HepG2 (cell line): ENCODE results near the gene LDB2. TPM values are rescaled to one million over a fixed set of nuclear protein-coding genes. Genes with fewer than 3 reads are reported as not detected.

Experiments
- ATAC-seq: fragments of 200-7000 bp; cut with Tn5 transposase; 3 replicates; pipeline ENCODE4 v1.9.1; 2020; ENCODE audit warnings: mild to moderate bottlenecking, moderate library complexity
- BruUV-seq: library from RNA; stranded (reverse); fragments of 400-500 nt; replicated peaks from 2 replicates; lab custom pipeline; 2021; lab: Mats Ljungman, UMichigan
- CTCF ChIA-PET: fragments of 300-600 bp; formaldehyde crosslinking; extraction: SDS; loops from one replicate; lab custom pipeline; 2021; ENCODE audit warnings: low total read pairs, inconsistent platforms, low intra/inter-chr PET ratio; lab: Yijun Ruan, JAX
- POLR2A ChIA-PET: fragments of 350-600 bp; sonication (Branson Sonifier 250); formaldehyde crosslinking; loops from one replicate; lab custom pipeline; 2020; ENCODE audit warnings: antibody characterized with exemption, inconsistent platforms; lab: Yijun Ruan, JAX
- DNase-seq: peaks from one replicate; pipeline ENCODE4 v3.0.0-alpha.2; 2015; ENCODE audit warnings: low spot score
- FAIRE-seq: peaks from 3 replicates; lab custom pipeline; 2011; peaks lifted over from hg19 to GRCh38; lab: Jason Lieb, UNC
- H2AFZ ChIP-seq: one replicate; pipeline ENCODE4 v1.6.1; 2011; ENCODE audit warnings: low read length, inconsistent platforms
- H3K27ac ChIP-seq: fragments of 300-600 bp; 3 replicates; pipeline ENCODE4 v1.8.0; 2011; ENCODE audit warnings: mixed run types, mild to moderate bottlenecking, mixed read lengths, low read length, inconsistent platforms; ENCODE audit not compliant: insufficient read depth; ENCODE audit errors: extremely low read length
- H3K27me3 ChIP-seq, 2 experiments: fragments of 200-600 bp in 1 of 2; 2 replicates in 1 of 2; 3 replicates in 1 of 2; pipeline versions ENCODE4 v1.6.0 to v1.8.0; 2011; ENCODE audit warnings: low read length in 2 of 2, mild to moderate bottlenecking in 2 of 2, moderate library complexity in 2 of 2, inconsistent platforms in 1 of 2; ENCODE audit not compliant: insufficient read depth in 2 of 2, control insufficient read depth in 1 of 2
- H3K36me3 ChIP-seq, 2 experiments: fragments of 200-600 bp in 1 of 2; replicated peaks in 1 of 2; 2 replicates in 1 of 2; 3 replicates in 1 of 2; pipeline versions ENCODE4 v1.5.1 to v1.8.0; 2011; ENCODE audit warnings: low read length in 2 of 2, inconsistent platforms in 1 of 2; ENCODE audit not compliant: insufficient read depth in 2 of 2, control insufficient read depth in 1 of 2
- H3K4me1 ChIP-seq: 2 replicates; pipeline ENCODE4 v1.5.1; 2012; ENCODE audit warnings: low read length, inconsistent platforms; ENCODE audit not compliant: insufficient read depth
- H3K4me2 ChIP-seq: 2 replicates; pipeline ENCODE4 v1.6.0; 2011; ENCODE audit warnings: low read depth, low read length, inconsistent platforms
- H3K4me3 ChIP-seq, 3 experiments: fragments of 200-600 bp in 1 of 3; sonication (generic), shearing (Covaris generic) in 1 of 3; replicated peaks in 1 of 3; 2 replicates each; pipeline ENCODE4 v1.5.1; 2011 to 2016; ENCODE audit warnings: low read length in 3 of 3, inconsistent platforms in 2 of 3, low read depth in 2 of 3, mild to moderate bottlenecking in 2 of 3, control low read depth in 1 of 3, mixed read lengths in 1 of 3; ENCODE audit not compliant: insufficient read depth in 1 of 3
- H3K79me2 ChIP-seq: one replicate; pipeline ENCODE4 v1.6.1; 2011; ENCODE audit warnings: low read length, inconsistent platforms; ENCODE audit not compliant: insufficient read depth
- H3K9ac ChIP-seq: 2 replicates; pipeline ENCODE4 v1.6.0; 2011; ENCODE audit warnings: mild to moderate bottlenecking, low read depth, low read length, inconsistent platforms; ENCODE audit not compliant: insufficient read depth
- H3K9me3 ChIP-seq: 2 replicates; pipeline ENCODE4 v1.5.1; 2012; ENCODE audit warnings: mild to moderate bottlenecking, low read length
- H4K20me1 ChIP-seq: 2 replicates; pipeline ENCODE4 v1.6.0; 2011; ENCODE audit warnings: inconsistent platforms, mild to moderate bottlenecking, low read length, moderate library complexity; ENCODE audit not compliant: insufficient read depth
- BRD4 ChIP-seq: sonication (generic); formaldehyde crosslinking; IDR thresholded peaks from 2 replicates; pipeline ENCODE4 v1.4.0; 2020; ENCODE audit warnings: missing genetic modification reagents
- FOXO4 ChIP-seq: sonication (generic); formaldehyde crosslinking; conservative IDR thresholded peaks from 2 replicates; pipeline ENCODE4 v1.8.1; 2023; ENCODE audit warnings: missing genetic modification reagents
- GLMP ChIP-seq: sonication (generic); formaldehyde crosslinking; IDR thresholded peaks from 2 replicates; pipeline ENCODE4 v1.9.0; 2021; ENCODE audit warnings: missing genetic modification reagents, mild to moderate bottlenecking, borderline replicate concordance
- MIER3 ChIP-seq: IDR thresholded peaks from 2 replicates; pipeline ENCODE4 v1.6.1; 2016; ENCODE audit warnings: missing compliant biosample characterization, borderline replicate concordance
- PCBP2 ChIP-seq: fragments of 200-400 bp; formaldehyde crosslinking; optimal IDR thresholded peaks from 2 replicates; pipeline ENCODE3; 2018; ENCODE audit warnings: low read length, low read depth; ENCODE audit not compliant: poor library complexity, severe bottlenecking
- RAD21 ChIP-seq: fragments of 450-650 bp; formaldehyde crosslinking; IDR thresholded peaks from 2 replicates; pipeline ENCODE4 v1.5.0; 2020; ENCODE audit warnings: mild to moderate bottlenecking
- RBAK ChIP-seq: sonication (generic); formaldehyde crosslinking; IDR thresholded peaks from 2 replicates; pipeline ENCODE4 v1.5.1; 2020; ENCODE audit warnings: mild to moderate bottlenecking, missing genetic modification reagents
- RBM22 ChIP-seq: fragments of 200-400 bp; formaldehyde crosslinking; optimal IDR thresholded peaks from 2 replicates; pipeline ENCODE3; 2017; ENCODE audit warnings: mild to moderate bottlenecking, low read length, moderate library complexity
- REXO4 ChIP-seq: sonication (generic); formaldehyde crosslinking; IDR thresholded peaks from 2 replicates; pipeline ENCODE4 v1.8.0; 2022; ENCODE audit warnings: missing genetic modification reagents, mild to moderate bottlenecking, borderline replicate concordance
- U2AF1 ChIP-seq: fragments of 200-400 bp; formaldehyde crosslinking; optimal IDR thresholded peaks from 2 replicates; pipeline ENCODE3; 2017; ENCODE audit warnings: mild to moderate bottlenecking, low read depth, low read length
- ZBTB2 ChIP-seq: sonication (generic); formaldehyde crosslinking; IDR thresholded peaks from 2 replicates; pipeline ENCODE4 v1.8.0; 2022; ENCODE audit warnings: low read depth, missing genetic modification reagents
- ZEB1 ChIP-seq: IDR thresholded peaks from 2 replicates; pipeline ENCODE4 v1.6.1; 2012; ENCODE audit warnings: mild to moderate bottlenecking, low read depth, inconsistent platforms; ENCODE audit not compliant: insufficient replicate concordance
- ZNF205 ChIP-seq: IDR thresholded peaks from 2 replicates; pipeline ENCODE4 v1.6.1; 2018; ENCODE audit warnings: missing biosample characterization, missing genetic modification reagents
- ZNF703 ChIP-seq: sonication (generic); formaldehyde crosslinking; IDR thresholded peaks from 2 replicates; pipeline ENCODE4 v1.5.1; 2020; ENCODE audit warnings: missing genetic modification reagents, mild to moderate bottlenecking, moderate library complexity, borderline replicate concordance
- ZNF709 ChIP-seq: sonication (generic); formaldehyde crosslinking; IDR thresholded peaks from 2 replicates; pipeline ENCODE4 v1.5.0; 2020; ENCODE audit warnings: mild to moderate bottlenecking, missing genetic modification reagents
- ZNF775 ChIP-seq: sonication (generic); formaldehyde crosslinking; IDR thresholded peaks from 2 replicates; pipeline ENCODE4 v1.4.0; 2020; ENCODE audit warnings: missing genetic modification reagents, mild to moderate bottlenecking, moderate library complexity, borderline replicate concordance
- WGBS: methylation state at CpG from one replicate; pipeline ENCODE4 v1.1.6; 2017; ENCODE audit warnings: low lambda C conversion rate; 5-methylcytosine and 5-hydroxymethylcytosine counted together
- in situ Hi-C: cut with HindIII; loops from 2 replicates; pipeline ENCODE4 v1.10.0; 2017; ENCODE audit warnings: low pct_unique_long_range_greater_than_20kb; ENCODE audit not compliant: extremely low pct_ligation_motif_present
- intact Hi-C: fragments of 100-400 bp; cut with micrococcal nuclease; formaldehyde crosslinking; loops from one replicate; pipeline ENCODE4 v1.10.0; 2022; ENCODE audit not compliant: unreplicated experiment
- polyA plus RNA-seq, 8 experiments: library from polyadenylated mRNA; depleted of rRNA in 3 of 8; stranded (reverse) in 7 of 8; unstranded in 1 of 8; fragments of >200 nt; fragmentation: Illumina TruSeq in 4 of 8; extraction: Trizol in 4 of 8; gene quantifications; 2 replicates each; pipeline versions ENCODE4 v1.2.1 to v1.2.3, GENCODE V29; 2011 to 2016; ENCODE audit warnings: low read depth in 4 of 8, missing spikeins in 1 of 8, mixed read lengths in 1 of 8; ENCODE audit not compliant: insufficient read depth in 1 of 8
- total RNA-seq, 5 experiments: library from RNA; depleted of rRNA; stranded (reverse); fragments of >200 nt; fragmentation: Illumina TruSeq; extraction: Trizol; gene quantifications; 2 replicates each; pipeline ENCODE4 v1.2.3, GENCODE V29; 2016; ENCODE audit warnings: low read depth in 1 of 5

The LDB2 gene
- total and polyA plus RNA-seq, 2 of the 13 experiments (the other 11 are each of a cell fraction or from before 2014, with no cell fraction given), result not detected

- no peak overlapping the region for H3K4me2 ChIP-seq
- H3K9me3 ChIP-seq, result no peaks in the 10 kb centered on the region
- TF ChIP-seq FOXO4 (CRISPR knock-in tag), result no peak
- TF ChIP-seq ZNF709 (CRISPR knock-in tag), result no peak
- no peak for TF ChIP-seq ZNF775 (CRISPR knock-in tag)
- TF ChIP-seq ZNF205 (CRISPR knock-in tag), result no peak
- no peak for TF ChIP-seq GLMP
- no peak for TF ChIP-seq RBAK
- in situ Hi-C loops (loop anchor here (25.0 kb wide), 1 partner anchor 391 kb away; no protein-coding TSS in a partner anchor), intact Hi-C loops (no loop called here)
- BruUV-seq, result no TSS peak
- DNase-seq, result no peak
- no peak overlapping the region for H3K9ac ChIP-seq
- no peak for ATAC-seq
- no peak for FAIRE-seq
- no peak overlapping the region for H2AFZ ChIP-seq
- ChIA-PET POLR2A (no interaction called here), CTCF (no interaction called here)
- no peaks in the 10 kb centered on the region for H3K79me2 ChIP-seq
- H3K27ac ChIP-seq, result no peak overlapping the region
- no peaks in the 10 kb centered on the region for H3K4me1 ChIP-seq
- no peak overlapping the region for H3K4me3 ChIP-seq
- peaks cover 0 to 16% of the 10 kb centered on the region in 2 experiments; a peak in 1 of 5 replicates for H3K27me3 ChIP-seq
- no peaks in the 10 kb centered on the region for H3K36me3 ChIP-seq
- no peaks in the 10 kb centered on the region for H4K20me1 ChIP-seq
Measured at GRCh38 chr4:16728111-16728510, 170.3 kb downstream of the LDB2 start.

GRCh38 chr4:16727218-16727617 lies 171.2 kb downstream of the LDB2 start:
- Histone ChIP-seq H3K79me2 (no peaks in the 10 kb centered on the region), H3K9me3 (no peaks in the 10 kb centered on the region), H4K20me1 (no peaks in the 10 kb centered on the region), H3K4me1 (no peaks in the 10 kb centered on the region), H3K27me3 (peaks cover 0 to 16% of the 10 kb centered on the region in 2 experiments; a peak in 1 of 5 replicates), H3K4me3 (no peak overlapping the region), H3K27ac (no peak overlapping the region), H3K9ac (no peak overlapping the region), H3K4me2 (no peak overlapping the region), H2AFZ (no peak overlapping the region), H3K36me3 (no peaks in the 10 kb centered on the region)
- POLR2A ChIA-PET, result no interaction called here
- in situ Hi-C loops, result loop anchor here (25.0 kb wide), 1 partner anchor 390 kb away; no protein-coding TSS in a partner anchor
- ATAC-seq, result no peak
- no peak for DNase-seq
- FAIRE-seq, result no peak
- CTCF ChIA-PET, result no interaction called here
- WGBS, result 0% methylated on average over 5 of the region's 6 CpGs
- intact Hi-C loops, result no loop called here
- BruUV-seq, result no TSS peak
- no peak for TF ChIP-seq REXO4 (CRISPR knock-in tag)
- TF ChIP-seq ZEB1, result no peak
- TF ChIP-seq RAD21 (CRISPR knock-in tag), result no peak
- TF ChIP-seq MIER3 (CRISPR knock-in tag), result no peak
- no peak for TF ChIP-seq U2AF1
- TF ChIP-seq BRD4 (CRISPR knock-in tag), result no peak
- no peak for TF ChIP-seq ZBTB2 (CRISPR knock-in tag)
- TF ChIP-seq ZNF703 (CRISPR knock-in tag), result no peak
- TF ChIP-seq PCBP2, result no peak
- TF ChIP-seq RBM22, result no peak
